COLO668 (cell line): ENCODE measurements around the gene FBXO34.

Experiments used
- DNase-seq: peaks from one replicate; lab custom pipeline; 2025; ENCODE audit not compliant: unreplicated experiment; lab: John Stamatoyannopoulos, UW

FBXO34 gene

GRCh38 chr14:55270832-55271571 is at the start of gene FBXO34:
TSS of gene FBXO34 (plus strand) at chr14:55271421. CDS start at chr14:55350391, 78,970 bp downstream.
- peak; percentile 100 for DNase-seq

- no peak for DNase-seq
Measured at GRCh38 chr14:55221968-55222367, 49.3 kb upstream of the FBXO34 start.

DNA sequence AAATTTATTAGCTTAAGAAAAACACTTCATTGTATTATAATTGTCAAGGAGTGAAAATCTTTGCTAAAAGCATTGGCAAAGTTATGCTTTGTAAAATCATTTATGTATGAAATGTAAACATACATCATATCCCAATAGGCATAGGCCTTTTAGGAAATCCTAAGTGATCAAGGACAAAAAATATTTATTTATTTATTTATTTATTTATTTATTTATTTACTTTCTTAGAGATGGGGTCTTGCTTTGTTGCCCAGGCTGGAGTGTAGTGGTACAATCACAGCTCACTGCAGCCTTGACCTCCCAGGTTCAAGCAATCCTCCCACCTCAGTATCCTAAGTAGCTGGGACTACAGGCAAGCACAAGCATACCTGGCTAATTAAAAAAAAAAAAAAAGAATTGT is 47.9 kb upstream of the FBXO34 start:
- DNase-seq, result no peak

GRCh38 chr14:55228261-55228660 is 43.0 kb upstream of the FBXO34 start:
- DNase-seq, result no peak

- DNase-seq, result no peak
Measured at GRCh38 chr14:55233591-55233990, 37.6 kb upstream of the FBXO34 start.

- no peak for DNase-seq
Measured at GRCh38 chr14:55238019-55238680, 33.1 kb upstream of the FBXO34 start.

DNA sequence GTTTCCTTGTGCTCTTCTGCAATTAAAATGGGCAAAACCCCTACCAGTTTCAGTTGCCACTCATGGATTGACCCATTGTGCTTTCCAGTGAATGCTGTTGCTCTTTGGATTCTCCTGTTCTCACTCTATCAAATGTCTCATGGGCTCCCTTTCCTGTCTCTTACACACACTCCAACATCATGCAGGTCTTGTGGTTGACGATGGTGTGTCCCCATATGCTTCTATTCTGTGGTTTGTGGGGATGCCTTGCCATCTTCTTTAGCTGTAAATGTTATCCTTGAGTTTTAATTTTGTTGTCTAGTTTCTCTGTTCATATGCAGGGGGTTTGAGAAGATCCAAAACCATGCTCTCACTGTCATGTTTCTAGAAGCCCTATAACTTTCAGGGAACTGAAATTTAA is 31.9 kb upstream of the FBXO34 start:
- no peak for DNase-seq

GRCh38 chr14:55240526-55241178 is 30.6 kb upstream of the FBXO34 start:
- no peak for DNase-seq

- no peak for DNase-seq
Measured at GRCh38 chr14:55241673-55242072, 29.5 kb upstream of the FBXO34 start.

GRCh38 chr14:55243386-55243785 is 27.8 kb upstream of the FBXO34 start:
- DNase-seq, result no peak

- DNase-seq, result no peak
Measured at GRCh38 chr14:55243813-55244212, 27.4 kb upstream of the FBXO34 start.

- DNase-seq, result no peak
Measured at GRCh38 chr14:55245657-55246268, 25.5 kb upstream of the FBXO34 start.

DNA sequence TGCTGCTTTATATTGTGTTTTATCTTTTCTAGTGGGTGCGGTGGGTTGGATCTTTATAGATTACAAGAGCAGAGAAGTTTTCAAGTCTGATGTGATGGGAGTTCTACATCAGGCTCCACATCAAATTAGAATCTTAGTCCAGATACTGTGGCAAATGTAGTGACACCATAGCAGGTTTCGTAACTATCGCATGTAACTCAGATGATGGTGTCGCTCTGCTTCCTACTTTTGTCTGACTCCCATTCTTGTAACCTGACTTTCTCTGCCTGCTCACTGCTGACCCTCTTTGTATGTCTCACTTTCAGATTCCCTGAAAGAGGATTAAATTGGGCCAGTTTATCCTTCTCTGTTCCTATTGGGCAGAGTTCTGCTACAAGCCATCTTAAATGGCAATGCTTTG is 22.8 kb upstream of the FBXO34 start:
- DNase-seq, result no peak

- DNase-seq, result no peak
Measured at GRCh38 chr14:55249423-55249822, 21.8 kb upstream of the FBXO34 start.

GRCh38 chr14:55253276-55253675 is 17.9 kb upstream of the FBXO34 start:
- no peak for DNase-seq

DNA sequence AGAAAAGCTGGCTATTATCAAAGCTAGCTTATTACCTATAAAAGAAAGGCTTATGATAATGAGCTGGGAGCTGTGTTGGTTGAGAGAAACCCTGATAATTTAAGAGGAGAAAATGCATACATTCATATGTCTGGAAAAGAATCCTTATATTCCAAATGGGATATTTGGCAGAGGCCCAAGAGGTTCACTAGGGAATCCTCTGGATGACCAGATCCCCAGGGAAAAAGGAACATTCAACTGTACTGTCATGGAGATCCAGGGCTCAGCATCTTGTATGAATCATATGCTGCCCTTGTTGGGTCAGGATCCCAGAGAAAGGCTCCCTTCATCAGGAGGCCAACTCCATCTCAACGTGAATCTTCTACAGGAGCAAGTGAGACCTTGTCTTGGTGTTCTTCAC is 16.6 kb upstream of the FBXO34 start:
- no peak for DNase-seq

GRCh38 chr14:55255979-55256378 is 15.2 kb upstream of the FBXO34 start:
- DNase-seq, result no peak

DNA sequence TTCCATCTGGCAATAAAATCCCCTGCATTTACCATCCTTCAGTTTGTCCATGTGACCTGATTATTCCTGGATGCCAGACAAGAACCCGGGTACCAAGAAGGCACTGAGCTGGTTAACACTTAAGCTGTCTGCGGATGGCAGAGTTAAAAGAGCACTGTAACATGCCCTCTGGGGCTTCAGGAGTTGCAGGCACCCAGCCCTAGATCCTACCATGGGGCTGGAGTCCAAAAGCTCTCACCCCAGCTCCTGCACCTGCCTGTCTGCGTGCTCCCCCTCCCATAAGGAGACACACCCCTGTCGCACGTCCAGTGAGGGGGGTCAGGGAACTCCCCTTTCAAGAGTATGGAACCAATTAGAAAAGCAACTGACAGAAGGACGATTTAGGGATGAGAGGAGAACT is 14.6 kb upstream of the FBXO34 start:
- DNase-seq, result no peak

- DNase-seq, result no peak
Measured at GRCh38 chr14:55265197-55265596, 6.0 kb upstream of the FBXO34 start.

DNA sequence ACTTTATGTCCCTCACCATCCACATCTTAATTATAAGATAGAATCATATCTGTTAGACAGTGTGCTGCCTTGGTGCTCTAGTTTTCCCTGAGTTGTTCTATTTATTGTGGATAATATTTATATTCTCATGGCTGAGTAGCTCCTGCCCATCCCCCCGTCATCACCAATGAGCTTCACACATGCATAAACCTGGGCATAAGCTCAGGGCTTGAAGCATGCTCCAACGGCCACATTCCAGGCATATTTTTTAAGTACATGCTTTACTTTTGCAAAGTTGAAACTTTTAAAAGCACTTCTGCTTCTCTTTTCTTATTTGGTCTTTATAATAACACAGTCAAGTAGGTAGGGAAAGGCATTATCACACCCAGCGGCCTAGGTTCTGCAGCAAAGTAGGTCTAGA is 3.4 kb upstream of the FBXO34 start:
- DNase-seq, result no peak

- peak; percentile 84 for DNase-seq
Measured at GRCh38 chr14:55271572-55272298, 514 bp downstream of the FBXO34 start.
